ENCODE results near the gene SIRT3. TPM values are rescaled to one million over a fixed set of nuclear protein-coding genes. Genes with fewer than 3 reads are reported as not detected.
A peak's percentile ranks its signal among the peaks of the same experiment; 100 is the strongest.

Gene SIRT3
- total RNA-seq, 1 donor from 2014 or later, result 22.4 TPM

- no peak overlapping the region for H3K27ac ChIP-seq
- TF ChIP-seq EZH2 (IDR thresholded peaks at IDR 0.05) (no peak), EZH2phosphoT487 (IDR thresholded peaks at IDR 0.05) (no peak), CTCF (IDR thresholded peaks at IDR 0.05) (no peak)
- peak overlapping the region; percentile 85 for H2AFZ ChIP-seq (replicated peaks)
- H3K4me1 ChIP-seq, result peaks cover 11% of the 10 kb centered on the region
- Mint-ChIP-seq H3K36me3 (peaks cover 13% of the 10 kb centered on the region), H3K27ac (no peak overlapping the region), H3K9me3 (no peaks in the 10 kb centered on the region), H3K4me1 (peaks cover 20% of the 10 kb centered on the region), H3K27me3 (ENCODE audit: insufficient read depth, low read depth) (peaks cover 2% of the 10 kb centered on the region), H3K4me3 (peak overlapping the region; percentile 99)
- peak overlapping the region; percentile 98 for H3K4me3 ChIP-seq
- peaks cover 20% of the 10 kb centered on the region for H4K20me1 ChIP-seq (ENCODE audit: low read depth)
- H3K27me3 ChIP-seq, result no peaks in the 10 kb centered on the region
- peak overlapping the region; percentile 60 for H3K9ac ChIP-seq
- peaks cover 12% of the 10 kb centered on the region for H3F3A ChIP-seq (ENCODE audit: low read depth)
- peaks cover 41% of the 10 kb centered on the region for H3K79me2 ChIP-seq (ENCODE audit: low read depth)
- no peaks in the 10 kb centered on the region for H3K9me3 ChIP-seq (ENCODE audit: low read depth)
- H3K4me2 ChIP-seq, result peak overlapping the region; percentile 96
- H3K36me3 ChIP-seq, result no peaks in the 10 kb centered on the region
- no peak for DNase-seq (ENCODE audit: low spot score)
Observed at GRCh38 chr11:208917-209260, 27.3 kb downstream of the SIRT3 start.

GRCh38 chr11:208181-208916 is 27.8 kb downstream of the SIRT3 start:
- Mint-ChIP-seq H3K27ac (peak overlapping the region; percentile 94), H3K9me3 (no peaks in the 10 kb centered on the region), H3K36me3 (peaks cover 12% of the 10 kb centered on the region), H3K4me3 (peak overlapping the region; percentile 99), H3K27me3 (ENCODE audit: insufficient read depth, low read depth) (peaks cover 2% of the 10 kb centered on the region), H3K4me1 (peaks cover 21% of the 10 kb centered on the region)
- H3K27ac ChIP-seq, result peak overlapping the region; percentile 82
- H3K4me3 ChIP-seq, result peak overlapping the region; percentile 98
- H3K27me3 ChIP-seq, result no peaks in the 10 kb centered on the region
- peak overlapping the region; percentile 85 for H2AFZ ChIP-seq (replicated peaks)
- peak; percentile 92 for DNase-seq (ENCODE audit: low spot score)
- H3F3A ChIP-seq (ENCODE audit: low read depth), result peaks cover 12% of the 10 kb centered on the region
- peaks cover 20% of the 10 kb centered on the region for H4K20me1 ChIP-seq (ENCODE audit: low read depth)
- peaks cover 41% of the 10 kb centered on the region for H3K79me2 ChIP-seq (ENCODE audit: low read depth)
- TF ChIP-seq CTCF (IDR thresholded peaks at IDR 0.05), result no peak
- no peak for TF ChIP-seq EZH2phosphoT487 (IDR thresholded peaks at IDR 0.05)
- no peak for TF ChIP-seq EZH2 (IDR thresholded peaks at IDR 0.05)
- peak overlapping the region; percentile 60 for H3K9ac ChIP-seq
- peak overlapping the region; percentile 96 for H3K4me2 ChIP-seq
- no peaks in the 10 kb centered on the region for H3K9me3 ChIP-seq (ENCODE audit: low read depth)
- H3K4me1 ChIP-seq, result peaks cover 11% of the 10 kb centered on the region
- H3K36me3 ChIP-seq, result no peaks in the 10 kb centered on the region

GRCh38 chr11:207863-208180 is 28.3 kb downstream of the SIRT3 start:
- Mint-ChIP-seq H3K36me3 (peaks cover 8% of the 10 kb centered on the region), H3K4me1 (peaks cover 21% of the 10 kb centered on the region)
- H3K36me3 ChIP-seq, result no peaks in the 10 kb centered on the region

More at GRCh38 chr11:207863-208180, 28.3 kb downstream of the SIRT3 start:
- Mint-ChIP-seq H3K4me3 (peak overlapping the region; percentile 99), H3K9me3 (no peaks in the 10 kb centered on the region), H3K27me3 (ENCODE audit: insufficient read depth, low read depth) (peaks cover 2% of the 10 kb centered on the region), H3K27ac (peak overlapping the region; percentile 94)
- Histone ChIP-seq H3K4me1 (peaks cover 11% of the 10 kb centered on the region), H3K27ac (peak overlapping the region; percentile 82), H3K27me3 (no peaks in the 10 kb centered on the region), H3K9ac (peak overlapping the region; percentile 60), H2AFZ (replicated peaks) (peak overlapping the region; percentile 61), H4K20me1 (ENCODE audit: low read depth) (peaks cover 20% of the 10 kb centered on the region), H3K4me2 (peak overlapping the region; percentile 96), H3F3A (ENCODE audit: low read depth) (peaks cover 12% of the 10 kb centered on the region), H3K4me3 (peak overlapping the region; percentile 98), H3K79me2 (ENCODE audit: low read depth) (peaks cover 41% of the 10 kb centered on the region), H3K9me3 (ENCODE audit: low read depth) (no peaks in the 10 kb centered on the region)
- no peak for TF ChIP-seq EZH2 (IDR thresholded peaks at IDR 0.05)
- TF ChIP-seq EZH2phosphoT487 (IDR thresholded peaks at IDR 0.05), result no peak
- TF ChIP-seq CTCF (IDR thresholded peaks at IDR 0.05), result no peak
- DNase-seq (ENCODE audit: low spot score), result no peak

Data from neural progenitor cell (in vitro differentiated cells).